GM12878 (cell line): ENCODE data around the gene OPN4.

Experiments used
- BACH1 ChIP-seq: fragments of 450-650 bp; IDR thresholded peaks from 2 replicates; pipeline ENCODE4 v1.6.1; 2017; ENCODE audit warnings: mild to moderate bottlenecking, borderline replicate concordance
- CREM ChIP-seq: IDR thresholded peaks from 2 replicates; pipeline ENCODE4 v1.6.1; 2014; ENCODE audit warnings: antibody characterized with exemption, low read depth
- EZH2 ChIP-seq: IDR thresholded peaks from 2 replicates; pipeline ENCODE4 v1.6.1; 2012; ENCODE audit warnings: low read depth, mild to moderate bottlenecking, control low read depth, inconsistent platforms, low read length, borderline replicate concordance; ENCODE audit not compliant: control insufficient read depth
- GABPA ChIP-seq: IDR thresholded peaks from 2 replicates; pipeline ENCODE4 v1.6.1; 2014; ENCODE audit warnings: antibody characterized with exemption, low read depth, mild to moderate bottlenecking, inconsistent platforms
- SIN3A ChIP-seq: IDR thresholded peaks from 2 replicates; pipeline ENCODE4 v1.6.1; 2012; ENCODE audit warnings: low read depth, low read length, improper control_type of control experiment

- TF ChIP-seq BACH1 (no peak), SIN3A (no peak), GABPA (no peak), EZH2 (no peak), CREM (no peak)
Measured at GRCh38 chr10:86681047-86681446, 26.7 kb downstream of the OPN4 start.
